IMR-90 (cell line): ENCODE data around the gene SPSB4. TPM values are rescaled to one million over a fixed set of nuclear protein-coding genes. Genes with fewer than 3 reads are reported as not detected.

Experiments used
- ATAC-seq: fragments of 200-7000 bp; cut with Tn5 transposase; 2 replicates; pipeline ENCODE4 v1.9.1; 2020; ENCODE audit warnings: low read depth, mild to moderate bottlenecking, moderate library complexity
- BruUV-seq: library from RNA; stranded (reverse); fragments of 400-500 nt; replicated peaks from 2 replicates; lab custom pipeline; 2021; lab: Mats Ljungman, UMichigan
- CTCF ChIA-PET: fragments of 300-600 bp; formaldehyde crosslinking; extraction: SDS; loops from one replicate; lab custom pipeline; 2021; ENCODE audit warnings: antibody characterized with exemption; lab: Yijun Ruan, JAX
- POLR2A ChIA-PET: fragments of 300-600 bp; sonication (Branson Sonifier 250); formaldehyde crosslinking; loops from one replicate; lab custom pipeline; 2022; ENCODE audit warnings: antibody characterized with exemption; ENCODE audit not compliant: unreplicated experiment; lab: Charles Lee
- DNase-seq: peaks from one replicate; pipeline ENCODE4 v3.0.0; 2013
- H2AFZ ChIP-seq: replicated peaks from 2 replicates; pipeline ENCODE3; 2013; ENCODE audit warnings: low read length, mild to moderate bottlenecking; ENCODE audit not compliant: poor library complexity
- H2AK5ac ChIP-seq: 2 replicates; pipeline ENCODE4 v1.6.1; 2013; ENCODE audit warnings: low read depth, low read length, inconsistent platforms
- H2AK9ac ChIP-seq: replicated peaks from 2 replicates; pipeline ENCODE3; 2013; ENCODE audit warnings: mild to moderate bottlenecking, low read depth, low read length, moderate library complexity; ENCODE audit not compliant: poor library complexity
- H2BK120ac ChIP-seq: 2 replicates; pipeline ENCODE4 v1.6.1; 2013; ENCODE audit warnings: low read depth, low read length, inconsistent platforms
- H2BK15ac ChIP-seq: 3 replicates; pipeline ENCODE4 v1.6.1; 2013; ENCODE audit warnings: low read depth, low read length, inconsistent platforms
- H2BK20ac ChIP-seq: 2 replicates; pipeline ENCODE4 v1.6.1; 2013; ENCODE audit warnings: low read depth, mild to moderate bottlenecking, inconsistent platforms, low read length, moderate library complexity
- H2BK5ac ChIP-seq: 2 replicates; pipeline ENCODE4 v1.6.1; 2013; ENCODE audit warnings: mild to moderate bottlenecking, low read depth, low read length, inconsistent platforms; ENCODE audit not compliant: poor library complexity, severe bottlenecking
- H3K14ac ChIP-seq: replicated peaks from 2 replicates; pipeline ENCODE4 v1.6.1; 2013; ENCODE audit warnings: low read depth, low read length, inconsistent platforms
- H3K18ac ChIP-seq: 2 replicates; pipeline ENCODE4 v1.6.1; 2013; ENCODE audit warnings: low read depth, low read length, control low read depth
- H3K23ac ChIP-seq: 2 replicates; pipeline ENCODE4 v1.6.1; 2013; ENCODE audit warnings: low read depth, low read length, inconsistent platforms
- H3K27ac ChIP-seq: 2 replicates; pipeline ENCODE4 v1.5.1; 2013; ENCODE audit warnings: mild to moderate bottlenecking, control low read depth, low read length; ENCODE audit not compliant: insufficient read depth
- H3K27me3 ChIP-seq: 2 replicates; pipeline ENCODE4 v1.6.1; 2013; ENCODE audit warnings: low read length; ENCODE audit not compliant: control insufficient read depth, insufficient read depth
- H3K36me3 ChIP-seq: 2 replicates; pipeline ENCODE4 v1.6.1; 2013; ENCODE audit warnings: low read length, mixed read lengths; ENCODE audit not compliant: control insufficient read depth, insufficient read depth
- H3K4ac ChIP-seq: 2 replicates; pipeline ENCODE4 v1.6.1; 2013; ENCODE audit warnings: low read depth, low read length, inconsistent platforms
- H3K4me1 ChIP-seq: 2 replicates; pipeline ENCODE4 v1.6.1; 2013; ENCODE audit warnings: low read length, mixed read lengths; ENCODE audit not compliant: control insufficient read depth, insufficient read depth
- H3K4me2 ChIP-seq: 2 replicates; pipeline ENCODE4 v1.6.1; 2013; ENCODE audit warnings: low read depth, mild to moderate bottlenecking, control low read depth, low read length, moderate library complexity
- H3K4me3 ChIP-seq: 2 replicates; pipeline ENCODE4 v1.5.1; 2013; ENCODE audit warnings: low read depth, mild to moderate bottlenecking, control low read depth, low read length, moderate library complexity; ENCODE audit not compliant: insufficient read depth
- H3K56ac ChIP-seq: 2 replicates; pipeline ENCODE4 v1.6.1; 2013; ENCODE audit warnings: low read length, inconsistent platforms; ENCODE audit not compliant: insufficient read depth; ENCODE audit errors: extremely low read depth
- H3K79me1 ChIP-seq, 2 experiments: 2 replicates each; pipeline ENCODE4 v1.6.1; 2013; ENCODE audit warnings: low read length in 2 of 2, inconsistent platforms in 1 of 2, low read depth in 1 of 2
- H3K9ac ChIP-seq: 2 replicates; pipeline ENCODE4 v1.6.1; 2013; ENCODE audit warnings: low read depth, low read length, control low read depth
- H3K9me1 ChIP-seq: 2 replicates; pipeline ENCODE4 v1.6.1; 2013; ENCODE audit warnings: low read length, inconsistent platforms; ENCODE audit not compliant: insufficient read depth
- H3K9me3 ChIP-seq: 2 replicates; pipeline ENCODE4 v1.6.1; 2013; ENCODE audit warnings: low read length; ENCODE audit not compliant: control insufficient read depth, insufficient read depth
- H4K20me1 ChIP-seq: 2 replicates; pipeline ENCODE4 v1.6.1; 2013; ENCODE audit warnings: low read length, inconsistent platforms; ENCODE audit not compliant: insufficient read depth
- H4K5ac ChIP-seq: 2 replicates; pipeline ENCODE4 v1.6.1; 2013; ENCODE audit warnings: mild to moderate bottlenecking, low read depth, low read length, control low read depth
- H4K8ac ChIP-seq, 2 experiments: 2 replicates each; pipeline ENCODE4 v1.6.1; 2013; ENCODE audit warnings: low read depth in 2 of 2, low read length in 2 of 2, control low read depth in 1 of 2, inconsistent platforms in 1 of 2
- H4K91ac ChIP-seq: 2 replicates; pipeline ENCODE4 v1.6.1; 2013; ENCODE audit warnings: low read depth, low read length, inconsistent platforms; ENCODE audit not compliant: insufficient read depth
- BHLHE40 ChIP-seq: fragments of 150-350 bp; IDR thresholded peaks from 2 replicates; pipeline ENCODE4 v1.6.1; 2016; ENCODE audit warnings: mild to moderate bottlenecking, low read depth, low read length
- CEBPB ChIP-seq: IDR thresholded peaks from 2 replicates; pipeline ENCODE4 v1.6.1; 2012; ENCODE audit warnings: low read depth, low read length, improper control_type of control experiment
- CHD1 ChIP-seq: IDR thresholded peaks from 2 replicates; pipeline ENCODE4 v1.6.1; 2012; ENCODE audit warnings: low read depth, low read length, improper control_type of control experiment
- FOS ChIP-seq: fragments of 150-350 bp; IDR thresholded peaks from 2 replicates; pipeline ENCODE4 v1.6.1; 2016; ENCODE audit warnings: low read depth, low read length
- MAZ ChIP-seq: IDR thresholded peaks from 2 replicates; pipeline ENCODE4 v1.6.1; 2012; ENCODE audit warnings: low read depth, mild to moderate bottlenecking, low read length, improper control_type of control experiment, moderate library complexity, borderline replicate concordance
- POLR2A ChIP-seq: IDR thresholded peaks from 2 replicates; pipeline ENCODE4 v1.6.1; 2012; ENCODE audit warnings: mild to moderate bottlenecking, low read depth, low read length
- RAD21 ChIP-seq: IDR thresholded peaks from 2 replicates; pipeline ENCODE4 v1.6.1; 2012; ENCODE audit warnings: low read length, improper control_type of control experiment
- RCOR1 ChIP-seq: IDR thresholded peaks from 2 replicates; pipeline ENCODE4 v1.6.1; 2012; ENCODE audit warnings: mild to moderate bottlenecking, low read length, improper control_type of control experiment; ENCODE audit not compliant: insufficient replicate concordance
- RFX5 ChIP-seq: IDR thresholded peaks from 2 replicates; pipeline ENCODE4 v1.8.0; 2012; ENCODE audit warnings: low read depth, mild to moderate bottlenecking, low read length, moderate library complexity
- SMC3 ChIP-seq: fragments of 150-350 bp; IDR thresholded peaks from 2 replicates; pipeline ENCODE4 v1.6.1; 2016; ENCODE audit warnings: low read depth, mild to moderate bottlenecking, antibody characterized with exemption, low read length, moderate library complexity
- WGBS, 2 experiments: methylation state at CpG; one replicate each; pipeline versions ENCODE4 v1.1.5 to v1.1.7; 2013; ENCODE audit warnings: missing lambda C conversion rate in 2 of 2; ENCODE audit not compliant: insufficient read length in 1 of 2; ENCODE audit errors: extremely low coverage in 2 of 2; 5-methylcytosine and 5-hydroxymethylcytosine counted together
- dilution Hi-C: fragments of 300-500 bp; cut with HindIII; formaldehyde crosslinking; loops from one replicate; pipeline ENCODE4 v1.14.3; 2018; ENCODE audit warnings: low sequenced_read_pairs; ENCODE audit not compliant: unreplicated experiment
- in situ Hi-C: fragments of 300-500 bp; cut with MboI; formaldehyde crosslinking; loops from 3 replicates; pipeline ENCODE4 v1.14.3; 2019; ENCODE audit warnings: low sequenced_read_pairs, inconsistent platforms, mixed read lengths
- intact Hi-C: fragments of 100-400 bp; cut with micrococcal nuclease; formaldehyde crosslinking; loops from 2 replicates; pipeline ENCODE4 v1.10.0; 2022
- polyA plus RNA-seq, 3 experiments: library from polyadenylated mRNA; depleted of rRNA; stranded (reverse); fragments of >200 nt; gene quantifications; 2 replicates each; pipeline ENCODE4 v1.2.3, GENCODE V29; 2012; ENCODE audit warnings: low replicate concordance in 1 of 3
- total RNA-seq: library from RNA; depleted of rRNA; stranded (reverse); fragments of >200 nt; gene quantifications from 2 replicates; pipeline ENCODE4 v1.2.3, GENCODE V29; 2012
- TF ChIP-seq, protein P1 (sequence below): fragments of 150-350 bp; IDR thresholded peaks from 2 replicates; pipeline ENCODE4 v1.6.1; 2017; ENCODE audit warnings: mild to moderate bottlenecking, antibody characterized with exemption, low read length, low read depth
- TF ChIP-seq, protein P2 (sequence below): fragments of 150-350 bp; IDR thresholded peaks from 2 replicates; pipeline ENCODE4 v1.6.1; 2016; ENCODE audit warnings: low read depth, mild to moderate bottlenecking, low read length, moderate library complexity, borderline replicate concordance

SPSB4 gene
- total and polyA plus RNA-seq, 2 of the 4 experiments (the other 2 are of a cell fraction), result not detected

DNA sequence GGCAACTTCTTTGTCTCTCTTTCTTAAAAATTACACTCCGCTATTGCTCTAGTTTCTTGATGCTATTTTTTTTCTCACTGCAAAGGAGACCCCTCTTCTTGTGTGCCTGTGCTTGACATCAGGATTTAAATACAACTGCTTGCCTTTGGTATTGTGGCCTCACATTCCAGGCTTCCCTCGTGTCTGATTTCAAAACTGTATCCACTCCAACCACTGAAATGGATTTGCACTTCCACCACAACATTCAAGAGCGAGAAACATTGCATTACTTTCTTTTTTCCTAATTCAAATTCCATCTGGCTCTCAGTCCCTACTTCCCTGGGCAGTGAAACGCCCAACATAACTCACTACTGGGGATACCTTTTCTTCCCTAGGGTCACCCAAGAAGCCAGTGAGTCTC is 130.0 kb downstream of the SPSB4 start:
- H3K23ac ChIP-seq, result no peak overlapping the region
- no peak overlapping the region for H3K4me3 ChIP-seq
- no peak overlapping the region for H4K5ac ChIP-seq
- intact Hi-C loops (no loop called here), in situ Hi-C loops (no loop called here), dilution Hi-C loops (loop anchor here (25.0 kb wide), 1 partner anchor 194 kb away; no protein-coding TSS in a partner anchor)
- POLR2A ChIA-PET, result no interaction called here
- H4K20me1 ChIP-seq, result no peaks in the 10 kb centered on the region
- H3K9me1 ChIP-seq, result no peaks in the 10 kb centered on the region
- H2BK20ac ChIP-seq, result no peak overlapping the region
- DNase-seq, result no peak
- no peak overlapping the region for H3K27ac ChIP-seq
- H3K9ac ChIP-seq, result no peak overlapping the region
- no peak overlapping the region for H3K18ac ChIP-seq
- no peak overlapping the region for H4K91ac ChIP-seq
- no peak overlapping the region for H2BK5ac ChIP-seq
- TF ChIP-seq SMC3 (no peak), RCOR1 (no peak), BHLHE40 (no peak), CEBPB (no peak), RFX5 (no peak), RAD21 (no peak), MAZ (no peak), CHD1 (no peak), POLR2A (no peak), FOS (no peak)
- TF ChIP-seq, protein P1, sequence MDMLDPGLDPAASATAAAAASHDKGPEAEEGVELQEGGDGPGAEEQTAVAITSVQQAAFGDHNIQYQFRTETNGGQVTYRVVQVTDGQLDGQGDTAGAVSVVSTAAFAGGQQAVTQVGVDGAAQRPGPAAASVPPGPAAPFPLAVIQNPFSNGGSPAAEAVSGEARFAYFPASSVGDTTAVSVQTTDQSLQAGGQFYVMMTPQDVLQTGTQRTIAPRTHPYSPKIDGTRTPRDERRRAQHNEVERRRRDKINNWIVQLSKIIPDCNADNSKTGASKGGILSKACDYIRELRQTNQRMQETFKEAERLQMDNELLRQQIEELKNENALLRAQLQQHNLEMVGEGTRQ, result no peak
- TF ChIP-seq, protein P2, sequence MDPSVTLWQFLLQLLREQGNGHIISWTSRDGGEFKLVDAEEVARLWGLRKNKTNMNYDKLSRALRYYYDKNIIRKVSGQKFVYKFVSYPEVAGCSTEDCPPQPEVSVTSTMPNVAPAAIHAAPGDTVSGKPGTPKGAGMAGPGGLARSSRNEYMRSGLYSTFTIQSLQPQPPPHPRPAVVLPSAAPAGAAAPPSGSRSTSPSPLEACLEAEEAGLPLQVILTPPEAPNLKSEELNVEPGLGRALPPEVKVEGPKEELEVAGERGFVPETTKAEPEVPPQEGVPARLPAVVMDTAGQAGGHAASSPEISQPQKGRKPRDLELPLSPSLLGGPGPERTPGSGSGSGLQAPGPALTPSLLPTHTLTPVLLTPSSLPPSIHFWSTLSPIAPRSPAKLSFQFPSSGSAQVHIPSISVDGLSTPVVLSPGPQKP, result no peak
- no peak overlapping the region for H3K4ac ChIP-seq
- no peak overlapping the region for H3K14ac ChIP-seq
- no peak overlapping the region for H4K8ac ChIP-seq
- H3K36me3 ChIP-seq, result no peaks in the 10 kb centered on the region
- H2BK15ac ChIP-seq, result no peak overlapping the region
- WGBS, 2 experiments, result 35% methylated on average over 4 of the region's 4 CpGs; no CpG with 5 or more reads in 1 of the 2 experiments
- H3K9me3 ChIP-seq, result no peaks in the 10 kb centered on the region; the same call in 1 of the 2 replicates
- H3K4me1 ChIP-seq, result no peaks in the 10 kb centered on the region
- H3K27me3 ChIP-seq, result peaks cover 18% of the 10 kb centered on the region
- CTCF ChIA-PET, result interaction anchor here (1.8 kb wide), 1 partner anchor 11 kb away, joined by 5 read pairs; no protein-coding TSS in a partner anchor
- no peaks in the 10 kb centered on the region for H3K79me1 ChIP-seq
- H3K4me2 ChIP-seq, result no peak overlapping the region
- no peak overlapping the region for H2AFZ ChIP-seq
- no peak overlapping the region for H2AK9ac ChIP-seq
- H3K56ac ChIP-seq, result no peak overlapping the region
- no TSS peak for BruUV-seq
- no peak overlapping the region for H2BK120ac ChIP-seq
- ATAC-seq, result no peak
- no peak overlapping the region for H2AK5ac ChIP-seq
